MM.1S (cell line): ENCODE measurements around the gene MGAM2.

Experiments
- CTCF ChIP-seq: fragments of 300-600 bp; sonication (generic); IDR thresholded peaks from 2 replicates; pipeline ENCODE4 v1.5.1; 2016; ENCODE audit warnings: antibody characterized with exemption, low read length, mixed read lengths
- EZH2 ChIP-seq: fragments of 300-600 bp; sonication (generic); optimal IDR thresholded peaks from 2 replicates; pipeline ENCODE3; 2017; ENCODE audit warnings: low read depth, mild to moderate bottlenecking, antibody characterized with exemption, low read length, mixed read lengths
- EZH2phosphoT487 ChIP-seq: fragments of 300-600 bp; sonication (generic); IDR thresholded peaks from 2 replicates; pipeline ENCODE4 v1.6.1; 2018; ENCODE audit warnings: antibody characterized with exemption, low read length

- TF ChIP-seq CTCF (no peak), EZH2 (no peak), EZH2phosphoT487 (no peak)
Measured at GRCh38 chr7:142125256-142125955, 13.9 kb downstream of the MGAM2 start.
